CD14-positive monocyte (primary cell): ENCODE measurements around the gene LRRC7. TPM values are rescaled to one million over a fixed set of nuclear protein-coding genes. Genes with fewer than 3 reads are reported as not detected.
A peak's percentile ranks its signal among the peaks of the same experiment; 100 is the strongest.

Experiments used
- DNase-seq, 3 donors: peaks; one replicate each; pipeline ENCODE4 v3.0.0-alpha.2; 2011 to 2022
- H2AFZ ChIP-seq: 2 replicates; pipeline ENCODE4 v1.6.0; 2012; ENCODE audit warnings: mild to moderate bottlenecking, low read depth, low read length, inconsistent platforms; ENCODE audit not compliant: insufficient read depth, poor library complexity, severe bottlenecking
- H3K27ac ChIP-seq, 2 donors: 1 replicate in 1 of 2; 2 replicates in 1 of 2; pipeline ENCODE4 v1.5.1; 2012 to 2013; ENCODE audit warnings: low read length in 2 of 2, control low read depth in 1 of 2, inconsistent platforms in 1 of 2, low read depth in 1 of 2, mild to moderate bottlenecking in 1 of 2
- H3K27me3 ChIP-seq, 2 donors: one replicate each; pipeline versions ENCODE4 v1.6.0 to v1.6.1; 2011 to 2013; ENCODE audit warnings: low read length in 2 of 2; ENCODE audit not compliant: control insufficient read depth in 2 of 2, insufficient read depth in 2 of 2
- H3K36me3 ChIP-seq, 2 donors: replicated peaks in 1 of 2; 1 replicate in 1 of 2; 2 replicates in 1 of 2; pipeline versions ENCODE4 v1.5.1 to v1.6.1; 2012 to 2013; ENCODE audit warnings: low read length in 2 of 2, control low read depth in 1 of 2, inconsistent platforms in 1 of 2, mild to moderate bottlenecking in 1 of 2; ENCODE audit not compliant: insufficient read depth in 2 of 2, control insufficient read depth in 1 of 2
- H3K4me1 ChIP-seq, 2 donors: 1 replicate in 1 of 2; 2 replicates in 1 of 2; pipeline versions ENCODE4 v1.5.1 to v1.6.1; 2012 to 2013; ENCODE audit warnings: low read length in 2 of 2, control low read depth in 1 of 2, inconsistent platforms in 1 of 2, mild to moderate bottlenecking in 1 of 2, moderate library complexity in 1 of 2; ENCODE audit not compliant: insufficient read depth in 2 of 2, control insufficient read depth in 1 of 2
- H3K4me2 ChIP-seq: replicated peaks from 2 replicates; pipeline ENCODE3; 2012; ENCODE audit warnings: low read length, moderate library complexity, mild to moderate bottlenecking; ENCODE audit not compliant: poor library complexity, severe bottlenecking; ENCODE audit errors: extremely low read depth
- H3K4me3 ChIP-seq, 3 experiments: fragments of 200-600 bp in 1 of 3; sonication (generic) in 1 of 3; replicated peaks in 1 of 3; 1 replicate in 2 of 3; 2 replicates in 1 of 3; pipeline ENCODE4 v1.5.1; 2011 to 2013; ENCODE audit warnings: low read length in 3 of 3, mild to moderate bottlenecking in 3 of 3, control low read depth in 2 of 3, low read depth in 2 of 3, inconsistent platforms in 1 of 3, moderate library complexity in 1 of 3
- H3K79me2 ChIP-seq: 2 replicates; pipeline ENCODE4 v1.6.0; 2012; ENCODE audit warnings: mild to moderate bottlenecking, control low read depth, inconsistent platforms, low read length, moderate library complexity; ENCODE audit not compliant: insufficient read depth
- H3K9ac ChIP-seq: 2 replicates; pipeline ENCODE4 v1.6.0; 2017; ENCODE audit warnings: low read length, mild to moderate bottlenecking; ENCODE audit not compliant: insufficient read depth, poor library complexity, severe bottlenecking
- H3K9me3 ChIP-seq, 2 donors: replicated peaks in 1 of 2; 1 replicate in 1 of 2; 2 replicates in 1 of 2; pipeline versions ENCODE4 v1.5.1 to v1.6.1; 2012 to 2013; ENCODE audit warnings: low read length in 2 of 2, control low read depth in 1 of 2; ENCODE audit not compliant: control insufficient read depth in 1 of 2, insufficient read depth in 1 of 2
- H4K20me1 ChIP-seq: 2 replicates; pipeline ENCODE4 v1.6.0; 2012; ENCODE audit warnings: mild to moderate bottlenecking, low read length, control low read depth, moderate library complexity; ENCODE audit not compliant: insufficient read depth
- H3K27ac Mint-ChIP-seq, 7 donors: one replicate each; pipeline ENCODE4 v1.8.0; 2020; ENCODE audit warnings: mild to moderate bottlenecking in 7 of 7, mixed read lengths in 7 of 7, moderate library complexity in 6 of 7, inconsistent platforms in 2 of 7
- H3K27me3 Mint-ChIP-seq, 3 donors: one replicate each; pipeline ENCODE4 v1.8.0; 2021 to 2022; ENCODE audit warnings: low read depth in 3 of 3, mild to moderate bottlenecking in 3 of 3, mixed read lengths in 3 of 3, moderate library complexity in 3 of 3, inconsistent platforms in 1 of 3
- H3K36me3 Mint-ChIP-seq, 2 donors: one replicate each; pipeline ENCODE4 v1.8.0; 2020; ENCODE audit warnings: mixed read lengths in 2 of 2, inconsistent platforms in 1 of 2, mild to moderate bottlenecking in 1 of 2
- H3K4me1 Mint-ChIP-seq: one replicate; pipeline ENCODE4 v1.8.0; 2020; ENCODE audit warnings: mild to moderate bottlenecking, mixed read lengths
- H3K4me3 Mint-ChIP-seq, 2 donors: one replicate each; pipeline ENCODE4 v1.8.0; 2020; ENCODE audit warnings: mild to moderate bottlenecking in 2 of 2, mixed read lengths in 2 of 2, moderate library complexity in 1 of 2
- H3K9me3 Mint-ChIP-seq, 7 donors: one replicate each; pipeline ENCODE4 v1.8.0; 2020 to 2022; ENCODE audit warnings: mixed read lengths in 7 of 7, mild to moderate bottlenecking in 6 of 7, moderate library complexity in 6 of 7, inconsistent platforms in 2 of 7
- WGBS: methylation state at CpG from one replicate; pipeline ENCODE4 v1.1.5; 2013; ENCODE audit warnings: missing lambda C conversion rate; ENCODE audit not compliant: insufficient coverage; 5-methylcytosine and 5-hydroxymethylcytosine counted together
- intact Hi-C, 2 donors: fragments of 100-400 bp; cut with micrococcal nuclease; formaldehyde crosslinking; loops; one replicate each; pipeline versions ENCODE4 v1.15.0 to v1.15.1; 2023
- polyA plus RNA-seq, 3 donors: library from polyadenylated mRNA; depleted of rRNA in 1 of 3; unstranded in 2 of 3; stranded (reverse) in 1 of 3; fragments of 300-500 nt in 2 of 3; fragments of >200 nt in 1 of 3; fragmentation: Illumina TruSeq in 2 of 3; gene quantifications; 1 replicate in 2 of 3; 2 replicates in 1 of 3; pipeline ENCODE4 v1.2.3, GENCODE V29; 2012 to 2021
- TF ChIP-seq, protein P1 (sequence below): fragments of 200-600 bp; IDR thresholded peaks from one replicate; pipeline ENCODE4 v1.8.0; 2022; ENCODE audit warnings: antibody characterized with exemption, mild to moderate bottlenecking

LRRC7 gene
- polyA plus RNA-seq, 3 donors = not detected

DNA sequence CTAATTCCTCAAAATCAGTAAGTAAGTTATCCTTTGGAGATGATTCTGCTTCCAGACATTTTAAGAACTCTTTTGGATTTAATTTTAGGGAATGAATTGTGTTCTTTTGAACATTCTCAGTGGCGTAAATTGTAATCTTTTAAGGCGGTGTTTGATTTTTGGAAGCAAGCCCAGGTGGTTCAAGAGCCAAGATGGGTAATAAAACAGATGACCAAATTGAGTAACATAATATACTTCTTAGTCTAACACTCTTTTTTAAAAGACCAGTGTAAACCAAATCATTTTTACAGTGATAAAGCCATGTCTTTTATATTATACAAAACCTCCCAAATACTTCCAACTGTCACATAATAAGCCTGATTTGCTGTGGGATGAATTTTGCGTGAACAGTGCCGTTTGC is 503.9 kb downstream of the LRRC7 start:
- 100% methylated on average over 1 of the region's 4 CpGs for WGBS
- Histone ChIP-seq H4K20me1 (no peaks in the 10 kb centered on the region), H3K36me3 (no peaks in the 10 kb centered on the region), H3K4me2 (no peak overlapping the region), H2AFZ (no peak overlapping the region), H3K79me2 (no peaks in the 10 kb centered on the region), H3K9me3 (no peaks in the 10 kb centered on the region), H3K4me3 (no peak overlapping the region), H3K27me3 (no peaks in the 10 kb centered on the region), H3K9ac (no peak overlapping the region), H3K27ac (no peak overlapping the region), H3K4me1 (no peaks in the 10 kb centered on the region)
- no peaks in the 10 kb centered on the region for H3K27me3 Mint-ChIP-seq
- TF ChIP-seq, protein P1, sequence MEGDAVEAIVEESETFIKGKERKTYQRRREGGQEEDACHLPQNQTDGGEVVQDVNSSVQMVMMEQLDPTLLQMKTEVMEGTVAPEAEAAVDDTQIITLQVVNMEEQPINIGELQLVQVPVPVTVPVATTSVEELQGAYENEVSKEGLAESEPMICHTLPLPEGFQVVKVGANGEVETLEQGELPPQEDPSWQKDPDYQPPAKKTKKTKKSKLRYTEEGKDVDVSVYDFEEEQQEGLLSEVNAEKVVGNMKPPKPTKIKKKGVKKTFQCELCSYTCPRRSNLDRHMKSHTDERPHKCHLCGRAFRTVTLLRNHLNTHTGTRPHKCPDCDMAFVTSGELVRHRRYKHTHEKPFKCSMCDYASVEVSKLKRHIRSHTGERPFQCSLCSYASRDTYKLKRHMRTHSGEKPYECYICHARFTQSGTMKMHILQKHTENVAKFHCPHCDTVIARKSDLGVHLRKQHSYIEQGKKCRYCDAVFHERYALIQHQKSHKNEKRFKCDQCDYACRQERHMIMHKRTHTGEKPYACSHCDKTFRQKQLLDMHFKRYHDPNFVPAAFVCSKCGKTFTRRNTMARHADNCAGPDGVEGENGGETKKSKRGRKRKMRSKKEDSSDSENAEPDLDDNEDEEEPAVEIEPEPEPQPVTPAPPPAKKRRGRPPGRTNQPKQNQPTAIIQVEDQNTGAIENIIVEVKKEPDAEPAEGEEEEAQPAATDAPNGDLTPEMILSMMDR = no peak
- H3K36me3 Mint-ChIP-seq = no peaks in the 10 kb centered on the region
- no peaks in the 10 kb centered on the region for H3K4me1 Mint-ChIP-seq
- no peak overlapping the region for H3K27ac Mint-ChIP-seq
- intact Hi-C loops = no loop called here
- H3K9me3 Mint-ChIP-seq = peaks cover 0 to 9% (median 1%) of the 10 kb centered on the region in 7 donors
- DNase-seq = no peak
- H3K4me3 Mint-ChIP-seq = no peak overlapping the region

DNA sequence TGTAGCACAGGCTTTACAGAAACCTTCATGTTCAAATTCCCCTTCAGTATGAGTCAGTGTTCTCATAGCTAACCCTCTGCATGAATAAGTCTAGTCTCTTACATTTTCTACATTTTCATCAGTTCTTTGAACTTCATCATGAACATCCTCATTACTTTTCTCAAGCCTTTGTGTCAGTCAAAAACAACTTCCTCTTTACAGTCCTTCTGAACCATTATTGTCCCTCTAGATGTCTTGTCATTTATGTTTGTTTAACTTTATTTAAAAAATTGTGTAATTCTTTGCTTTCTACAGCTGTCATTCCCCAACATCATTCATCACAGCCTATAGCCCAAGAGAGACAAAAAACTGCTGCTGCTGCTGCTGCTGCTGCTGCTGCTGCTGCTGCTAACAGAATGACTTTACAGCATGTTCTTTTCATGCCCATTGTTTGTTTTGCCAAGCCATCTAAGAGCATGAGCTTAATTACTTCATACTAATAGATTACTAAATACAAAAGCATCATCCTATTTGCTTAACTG is 504.6 kb downstream of the LRRC7 start:
- H2AFZ ChIP-seq = no peak overlapping the region
- H3K27me3 Mint-ChIP-seq = no peaks in the 10 kb centered on the region
- no peak overlapping the region for H3K4me3 Mint-ChIP-seq
- H3K9ac ChIP-seq = no peak overlapping the region
- intact Hi-C loops = no loop called here
- H3K27ac Mint-ChIP-seq = no peak overlapping the region
- no peak overlapping the region for H3K4me2 ChIP-seq
- no peak overlapping the region for H3K27ac ChIP-seq
- no peaks in the 10 kb centered on the region for H3K36me3 ChIP-seq
- no peaks in the 10 kb centered on the region for H3K36me3 Mint-ChIP-seq
- H3K4me1 Mint-ChIP-seq = no peaks in the 10 kb centered on the region
- DNase-seq = peak in 1 of 3 donors; percentile 6
- H3K9me3 ChIP-seq = no peaks in the 10 kb centered on the region
- H3K4me1 ChIP-seq = no peaks in the 10 kb centered on the region
- no peaks in the 10 kb centered on the region for H3K79me2 ChIP-seq
- TF ChIP-seq, protein P1 = no peak
- H3K9me3 Mint-ChIP-seq = peaks cover 0 to 9% (median 1%) of the 10 kb centered on the region in 7 donors
- H3K4me3 ChIP-seq = no peak overlapping the region
- H4K20me1 ChIP-seq = no peaks in the 10 kb centered on the region
- no peaks in the 10 kb centered on the region for H3K27me3 ChIP-seq
